OCI-LY1 (cell line): ENCODE data around the gene CHD5.

Experiments
- H2AFZ ChIP-seq: fragments of 200-600 bp; sonication (generic), shearing (Covaris generic); 2 replicates; pipeline ENCODE4 v1.6.0; 2014; ENCODE audit warnings: antibody characterized with exemption, mild to moderate bottlenecking, low read length
- H3F3A ChIP-seq: fragments of 200-600 bp; sonication (generic), shearing (Covaris generic); 2 replicates; pipeline ENCODE4 v1.6.0; 2014; ENCODE audit warnings: mild to moderate bottlenecking, antibody characterized with exemption, low read length, moderate library complexity; ENCODE audit not compliant: insufficient read depth
- H3K27ac ChIP-seq: fragments of 200-600 bp; sonication (generic); 2 replicates; pipeline ENCODE4 v1.5.1; 2014; ENCODE audit warnings: low read length, mixed run types, mild to moderate bottlenecking, low read depth; ENCODE audit not compliant: poor library complexity, severe bottlenecking
- H3K27me3 ChIP-seq: fragments of 200-600 bp; sonication (generic); 2 replicates; pipeline ENCODE4 v1.6.0; 2014; ENCODE audit warnings: antibody characterized with exemption, mild to moderate bottlenecking, low read length, moderate library complexity; ENCODE audit not compliant: insufficient read depth
- H3K36me3 ChIP-seq: fragments of 200-600 bp; sonication (generic); 2 replicates; pipeline ENCODE4 v1.6.1; 2014; ENCODE audit warnings: mild to moderate bottlenecking, antibody characterized with exemption, low read length, moderate library complexity, mixed read lengths; ENCODE audit not compliant: insufficient read depth
- H3K4me1 ChIP-seq: fragments of 200-600 bp; sonication (generic); 2 replicates; pipeline ENCODE4 v1.5.1; 2014; ENCODE audit warnings: mild to moderate bottlenecking, low read length, moderate library complexity; ENCODE audit not compliant: insufficient read depth, severe bottlenecking
- H3K4me2 ChIP-seq: fragments of 200-600 bp; sonication (generic), shearing (Covaris generic); 2 replicates; pipeline ENCODE4 v1.6.1; 2014; ENCODE audit warnings: low read length
- H3K4me3 ChIP-seq: fragments of 200-600 bp; sonication (generic); 2 replicates; pipeline ENCODE4 v1.5.1; 2014; ENCODE audit warnings: low read length, low read depth, mild to moderate bottlenecking, mixed read lengths; ENCODE audit not compliant: poor library complexity, severe bottlenecking
- H3K79me2 ChIP-seq: fragments of 200-600 bp; shearing (Covaris generic); 2 replicates; pipeline ENCODE4 v1.6.1; 2016; ENCODE audit warnings: mixed run types, low read length, mixed read lengths; ENCODE audit not compliant: insufficient read depth
- H3K9ac ChIP-seq: fragments of 200-600 bp; sonication (generic), shearing (Covaris generic); 2 replicates; pipeline ENCODE4 v1.6.1; 2014; ENCODE audit warnings: mild to moderate bottlenecking, low read length, mixed read lengths
- H3K9me2 ChIP-seq: fragments of 200-600 bp; sonication (generic), shearing (Covaris generic); 2 replicates; pipeline ENCODE4 v1.6.1; 2014; ENCODE audit warnings: low read depth, mild to moderate bottlenecking, low read length, mixed read lengths
- H3K9me3 ChIP-seq: fragments of 200-600 bp; shearing (Covaris generic); 2 replicates; pipeline ENCODE4 v1.6.1; 2014; ENCODE audit warnings: low read length, mixed read lengths
- H4K20me1 ChIP-seq: fragments of 200-600 bp; sonication (generic), shearing (Covaris generic); 2 replicates; pipeline ENCODE4 v1.6.0; 2016; ENCODE audit warnings: mild to moderate bottlenecking, low read length; ENCODE audit not compliant: insufficient read depth
- CTCF ChIP-seq: fragments of 200-600 bp; sonication (generic), shearing (Covaris generic); IDR thresholded peaks from 2 replicates; pipeline ENCODE4 v1.5.1; 2017; ENCODE audit warnings: mild to moderate bottlenecking, antibody characterized with exemption, low read length, moderate library complexity, mixed read lengths
- EZH2 ChIP-seq: fragments of 200-600 bp; sonication (generic), shearing (Covaris generic); IDR thresholded peaks from 2 replicates; pipeline ENCODE4 v1.8.0; 2017; ENCODE audit warnings: borderline replicate concordance, mixed run types, mild to moderate bottlenecking, antibody characterized with exemption, low read length, moderate library complexity, mixed read lengths

Gene CHD5

GRCh38 chr1:6134741-6135510 is 45.2 kb downstream of the CHD5 start:
- Histone ChIP-seq H3K4me1 (no peaks in the 10 kb centered on the region), H3K36me3 (no peaks in the 10 kb centered on the region; the same call in 1 of the 2 replicates)
- TF ChIP-seq CTCF (no peak), EZH2 (no peak)

DNA sequence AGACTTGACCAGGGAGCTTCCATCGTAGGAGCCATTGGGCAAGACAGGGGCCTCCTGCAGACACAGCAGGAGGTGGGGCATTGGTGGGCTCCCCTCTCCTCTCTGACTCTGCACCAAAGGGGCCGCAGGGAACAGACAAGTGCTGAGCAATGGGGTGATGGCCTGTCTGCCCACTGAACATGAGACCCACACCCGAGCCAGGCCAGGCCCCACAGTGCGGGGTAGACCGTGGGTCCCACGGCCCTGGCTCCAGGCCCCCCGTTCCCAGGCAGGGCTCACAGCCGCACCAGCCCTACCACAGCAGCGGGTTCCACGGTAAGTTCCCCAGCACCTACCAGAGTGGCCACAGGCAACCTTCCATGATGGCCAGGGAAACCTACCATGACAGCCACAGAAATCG is 45.9 kb downstream of the CHD5 start:
- Histone ChIP-seq H4K20me1 (no peaks in the 10 kb centered on the region), H3K79me2 (no peaks in the 10 kb centered on the region), H3K27ac (no peak overlapping the region), H3K9me2 (no peaks in the 10 kb centered on the region), H3K36me3 (no peaks in the 10 kb centered on the region; the same call in 1 of the 2 replicates), H3K4me2 (no peak overlapping the region), H3K27me3 (peaks cover 24% of the 10 kb centered on the region), H2AFZ (no peak overlapping the region), H3K4me1 (no peaks in the 10 kb centered on the region), H3K4me3 (no peak overlapping the region), H3K9me3 (peaks cover 7% of the 10 kb centered on the region; the same call in 1 of the 2 replicates), H3K9ac (no peak overlapping the region), H3F3A (no peaks in the 10 kb centered on the region)
- TF ChIP-seq CTCF (no peak), EZH2 (no peak)

More at GRCh38 chr1:6134741-6135510, 45.2 kb downstream of the CHD5 start:
- Histone ChIP-seq H3K9me2 (no peaks in the 10 kb centered on the region), H2AFZ (no peak overlapping the region), H3K27me3 (peaks cover 24% of the 10 kb centered on the region), H3K27ac (no peak overlapping the region), H4K20me1 (no peaks in the 10 kb centered on the region), H3K4me2 (no peak overlapping the region), H3K4me3 (no peak overlapping the region), H3K9ac (no peak overlapping the region), H3F3A (no peaks in the 10 kb centered on the region), H3K9me3 (peaks cover 7% of the 10 kb centered on the region; the same call in 1 of the 2 replicates), H3K79me2 (no peaks in the 10 kb centered on the region)

- Histone ChIP-seq H3K4me2 (no peak overlapping the region), H2AFZ (no peak overlapping the region), H3K9me3 (peaks cover 7% of the 10 kb centered on the region; the same call in 1 of the 2 replicates), H3K4me1 (no peaks in the 10 kb centered on the region), H3K27ac (no peak overlapping the region), H3K9me2 (no peaks in the 10 kb centered on the region), H3K79me2 (no peaks in the 10 kb centered on the region), H3K4me3 (no peak overlapping the region), H3K36me3 (no peaks in the 10 kb centered on the region; the same call in 1 of the 2 replicates), H3K27me3 (peaks cover 24% of the 10 kb centered on the region), H4K20me1 (no peaks in the 10 kb centered on the region), H3K9ac (no peak overlapping the region), H3F3A (no peaks in the 10 kb centered on the region)
- TF ChIP-seq CTCF: no peak
- TF ChIP-seq EZH2: no peak
These were observed 46.8 kb downstream of the CHD5 start for GRCh38 chr1:6133146-6133895.
